Brain pericyte (primary cell): Measurements from ENCODE around the gene ZNF117.
"Not testable (repeated sequence)": the region's sequence is repeated elsewhere in the genome, so short reads cannot be mapped to it uniquely, and the experiment has no call there.

Experiments
- DNase-seq: peaks from one replicate; pipeline ENCODE4 v3.0.0-alpha.2; 2012; ENCODE audit warnings: low read depth, low spot score

Gene ZNF117

GRCh38 chr7:64997164-64997908 lies 6.5 kb upstream of the ZNF117 start:
- no peak for DNase-seq

GRCh38 chr7:64996305-64996704 lies 5.5 kb upstream of the ZNF117 start:
- DNase-seq, result no peak

DNA sequence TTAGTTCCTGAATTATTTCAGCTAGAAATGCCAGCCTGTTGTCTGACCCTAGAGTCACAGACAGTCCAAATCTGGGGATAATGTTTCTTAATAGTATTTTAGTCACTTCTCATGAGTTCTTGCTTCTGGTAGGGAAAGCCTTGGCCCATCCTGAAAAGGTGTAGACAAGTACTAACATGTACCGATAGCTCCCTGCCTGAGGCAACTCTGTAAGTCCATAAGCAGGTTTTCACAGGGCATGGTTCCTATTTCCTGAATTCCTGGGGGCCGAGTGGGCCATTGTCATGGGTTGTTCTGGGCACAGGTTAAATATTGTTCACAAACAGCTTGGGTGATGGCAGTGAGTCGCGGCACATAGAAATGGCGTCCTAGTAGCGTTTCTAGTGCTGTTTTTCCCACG lies 3.1 kb upstream of the ZNF117 start:
- no peak for DNase-seq

DNA sequence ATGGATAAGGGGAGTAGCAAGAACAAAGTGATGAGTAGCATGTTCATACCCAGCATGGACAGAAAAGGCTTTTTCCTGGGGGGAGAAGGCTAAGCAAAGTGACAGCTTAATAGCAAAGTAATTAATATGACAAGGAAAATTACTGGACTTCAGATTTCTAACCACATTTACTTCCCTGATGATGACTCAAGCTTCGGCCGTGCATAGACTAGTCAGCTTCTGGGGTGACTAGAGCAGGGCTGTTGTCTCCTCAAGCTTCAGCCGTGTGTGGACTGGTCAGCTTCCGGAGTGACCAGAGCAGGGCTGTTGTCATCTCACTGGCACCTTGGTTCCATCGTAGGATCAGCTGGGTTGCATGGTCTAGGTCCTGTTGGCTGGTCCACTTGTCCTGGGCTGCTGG lies 2.1 kb upstream of the ZNF117 start:
- DNase-seq, result no peak

DNA sequence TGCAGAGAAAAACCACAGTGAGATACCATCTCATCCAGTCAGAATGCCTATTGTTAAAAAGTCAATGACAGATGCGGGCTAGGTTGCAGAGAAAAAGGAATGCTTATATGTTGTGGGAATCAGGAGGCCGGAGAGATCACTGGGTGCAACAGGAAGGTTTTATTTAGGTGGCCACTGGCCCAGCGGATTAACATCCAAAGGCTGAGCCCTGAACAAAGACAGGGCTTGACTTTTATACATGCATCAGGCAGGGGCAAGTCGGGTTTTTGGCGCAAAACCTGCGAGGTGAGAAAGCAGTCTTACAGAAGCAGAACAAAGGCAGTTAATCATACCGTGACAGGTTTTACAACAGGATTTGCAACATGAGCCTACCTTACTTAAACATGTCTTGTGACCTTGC lies 620 bp downstream of the ZNF117 start:
- no peak for DNase-seq

GRCh38 chr7:64978497-64979203 lies 12.2 kb downstream of the ZNF117 start:
- DNase-seq, result no peak

- no peak for DNase-seq
These were observed 25.2 kb downstream of the ZNF117 start for GRCh38 chr7:64965594-64965993.

- no peak for DNase-seq
These were observed 31.6 kb downstream of the ZNF117 start for GRCh38 chr7:64959072-64959747.

DNA sequence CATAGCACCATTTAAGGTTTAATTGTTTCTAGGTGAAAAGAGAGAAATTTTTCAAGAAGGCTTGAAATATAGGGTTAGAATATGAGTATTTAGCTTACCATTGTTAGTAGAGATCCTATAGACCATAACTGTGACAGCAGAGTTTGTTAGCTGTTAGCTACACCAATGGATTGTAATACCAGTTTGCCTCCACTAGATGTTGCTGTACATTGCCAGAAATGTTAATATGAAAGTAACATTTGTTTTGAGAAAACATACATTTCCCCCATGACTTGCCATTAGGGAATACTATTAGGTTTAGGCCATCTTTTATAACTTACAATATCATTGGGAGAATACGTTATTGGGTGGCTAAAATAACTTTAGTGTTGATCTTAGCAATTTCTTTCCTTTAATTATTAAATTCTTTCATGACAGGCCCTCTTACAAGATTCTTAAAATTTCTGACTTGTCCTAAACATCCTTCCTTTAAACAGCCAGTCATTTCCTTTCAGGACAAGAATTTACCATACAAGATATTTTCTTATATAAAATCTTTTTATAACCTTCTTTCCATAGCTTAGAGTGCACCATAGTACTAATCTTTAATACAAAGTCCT lies 39.5 kb downstream of the ZNF117 start:
- no peak for DNase-seq

DNA sequence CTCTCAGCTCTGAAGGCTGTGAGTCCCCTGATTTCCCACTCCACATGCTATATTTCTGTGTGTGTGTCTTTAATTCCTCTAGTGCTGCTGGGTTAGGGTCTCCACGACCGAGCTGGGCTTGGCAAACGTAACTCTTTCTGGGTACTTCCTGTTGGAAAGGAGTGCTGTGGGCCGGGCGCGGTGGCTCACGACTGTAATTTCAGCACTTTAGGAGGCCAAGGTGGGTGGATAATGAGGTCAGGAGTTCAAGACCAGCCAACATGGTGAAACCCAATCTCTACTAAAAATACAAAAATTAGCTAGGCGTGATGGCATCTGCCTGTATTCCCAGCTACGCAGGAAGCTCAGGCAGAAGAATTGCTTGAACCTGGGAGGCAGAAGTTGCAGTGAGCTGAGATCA lies 40.2 kb downstream of the ZNF117 start:
- DNase-seq, result not testable (repeated sequence)

DNA sequence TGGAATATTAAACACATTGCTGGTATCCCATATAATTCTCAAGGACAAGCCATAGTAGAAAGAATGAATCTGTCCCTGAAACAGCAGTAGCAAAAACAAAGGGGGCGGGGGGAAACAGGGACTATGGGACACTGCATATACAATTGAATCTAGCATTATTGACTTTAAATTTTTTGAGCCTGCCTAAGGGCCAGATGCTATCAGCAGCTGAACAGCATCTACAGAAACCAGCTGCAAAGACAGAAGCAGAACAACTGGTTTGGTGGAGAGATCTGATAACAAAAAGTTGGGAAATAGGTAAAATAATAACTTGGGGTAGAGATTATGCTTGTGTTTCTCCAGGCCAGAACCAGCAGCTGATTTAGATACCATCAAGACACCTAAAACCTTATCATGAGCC lies 42.1 kb downstream of the ZNF117 start:
- DNase-seq, result not testable (repeated sequence)

DNA sequence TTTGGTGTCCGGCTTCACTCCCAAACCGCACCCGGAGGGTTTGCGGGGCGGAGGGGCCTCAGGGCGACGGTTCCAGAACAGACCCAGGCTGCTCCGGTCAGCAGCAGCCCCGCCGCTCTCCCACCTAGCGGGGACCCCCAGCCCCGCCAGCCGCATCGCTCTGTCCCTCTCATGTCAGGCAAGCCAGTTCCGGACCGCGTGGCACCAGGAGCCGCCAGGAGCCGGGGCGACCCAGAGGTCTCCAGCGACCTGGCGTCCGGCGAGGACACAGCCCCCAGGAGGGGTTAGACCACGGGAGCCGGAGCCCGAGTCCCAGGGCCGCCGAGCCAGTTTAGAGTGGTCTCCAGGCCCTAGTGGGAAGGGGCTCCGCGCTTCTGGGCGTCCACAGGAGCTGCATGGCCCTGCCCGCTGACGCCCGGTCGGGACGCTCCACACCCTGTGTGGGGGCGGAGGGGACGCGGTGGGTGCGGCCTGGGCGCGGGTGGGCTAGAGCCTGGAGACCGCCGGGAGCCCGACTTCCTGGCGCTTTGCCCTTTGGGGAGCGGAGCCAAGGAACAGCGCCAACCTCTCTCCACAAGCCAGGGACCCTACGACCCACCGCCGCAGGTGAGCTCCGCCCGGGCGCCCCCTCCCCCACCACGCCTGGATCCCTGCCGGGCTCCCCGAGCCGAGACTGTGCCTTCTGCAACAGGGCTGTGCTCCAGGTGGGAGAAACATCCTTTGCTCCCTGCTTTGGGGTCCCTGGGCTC lies 43.4 kb downstream of the ZNF117 start:
- no peak for DNase-seq

GRCh38 chr7:64946772-64947171 lies 44.1 kb downstream of the ZNF117 start:
- DNase-seq, result no peak

DNA sequence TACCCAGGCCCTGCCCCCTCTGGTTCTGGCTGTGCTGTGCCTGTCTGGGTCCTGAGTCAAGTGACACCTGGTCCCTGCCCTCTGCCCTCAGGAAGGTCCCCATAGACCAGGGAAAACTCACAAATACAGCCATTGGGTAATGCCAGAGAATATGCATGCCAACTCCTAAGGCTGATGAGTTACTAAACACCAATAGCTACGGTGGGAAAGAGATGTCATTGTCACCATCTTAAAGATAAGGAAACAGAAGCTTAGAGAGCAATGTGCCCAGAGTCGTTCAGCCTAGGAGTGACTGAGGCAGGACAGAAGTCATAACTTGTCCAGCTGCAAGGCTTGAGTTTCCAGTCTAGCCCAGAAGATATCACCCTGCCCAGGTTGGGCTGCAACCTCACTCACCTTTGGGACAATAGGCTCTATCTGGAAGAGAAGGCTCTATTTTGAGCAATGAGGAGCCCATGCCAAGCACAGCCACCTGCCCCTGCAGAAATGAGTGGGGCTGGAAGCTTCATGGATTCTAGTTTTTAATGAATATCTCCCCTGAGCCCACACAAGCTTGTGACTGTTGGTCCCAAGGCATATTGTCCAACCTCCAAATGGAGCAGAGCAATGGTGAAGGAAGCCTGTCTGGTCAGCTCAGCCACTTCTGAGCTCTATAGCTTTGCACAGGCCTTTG lies 45.2 kb downstream of the ZNF117 start:
- DNase-seq, result no peak

- DNase-seq, result not testable (repeated sequence)
These were observed 46.0 kb downstream of the ZNF117 start for GRCh38 chr7:64944667-64945502.

- not testable (repeated sequence) for DNase-seq
These were observed 50.8 kb downstream of the ZNF117 start for GRCh38 chr7:64940021-64940420.

- DNase-seq, result no peak
These were observed 52.3 kb downstream of the ZNF117 start for GRCh38 chr7:64938540-64938939.

DNA sequence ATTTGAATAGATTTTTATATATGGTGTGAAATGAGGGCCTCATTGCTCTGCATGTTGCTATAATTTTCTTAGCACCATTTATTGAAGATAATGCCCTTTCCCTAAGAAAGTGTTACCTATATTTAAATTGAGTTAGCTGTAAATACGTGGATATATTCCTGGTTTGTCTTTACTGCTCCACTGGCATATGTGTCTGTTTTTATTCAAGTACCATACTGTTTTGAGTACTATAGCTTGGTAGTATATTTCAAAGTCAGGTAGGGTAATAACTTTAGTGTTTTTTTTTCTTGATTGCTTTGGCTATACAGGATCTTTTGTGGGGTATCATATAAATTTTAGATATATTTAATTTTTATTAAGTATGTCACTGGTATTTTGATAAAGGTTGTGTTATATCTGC lies 56.4 kb downstream of the ZNF117 start:
- DNase-seq, result no peak

- not testable (repeated sequence) for DNase-seq
These were observed 62.3 kb downstream of the ZNF117 start for GRCh38 chr7:64928252-64929187.
